ENCODE results near the gene NCBP1. TPM values are rescaled to one million over a fixed set of nuclear protein-coding genes. Genes with fewer than 3 reads are reported as not detected.
"Not testable (repeated sequence)": the region's sequence is repeated elsewhere in the genome, so short reads cannot be mapped to it uniquely, and the experiment has no call there.

Gene NCBP1, protein sequence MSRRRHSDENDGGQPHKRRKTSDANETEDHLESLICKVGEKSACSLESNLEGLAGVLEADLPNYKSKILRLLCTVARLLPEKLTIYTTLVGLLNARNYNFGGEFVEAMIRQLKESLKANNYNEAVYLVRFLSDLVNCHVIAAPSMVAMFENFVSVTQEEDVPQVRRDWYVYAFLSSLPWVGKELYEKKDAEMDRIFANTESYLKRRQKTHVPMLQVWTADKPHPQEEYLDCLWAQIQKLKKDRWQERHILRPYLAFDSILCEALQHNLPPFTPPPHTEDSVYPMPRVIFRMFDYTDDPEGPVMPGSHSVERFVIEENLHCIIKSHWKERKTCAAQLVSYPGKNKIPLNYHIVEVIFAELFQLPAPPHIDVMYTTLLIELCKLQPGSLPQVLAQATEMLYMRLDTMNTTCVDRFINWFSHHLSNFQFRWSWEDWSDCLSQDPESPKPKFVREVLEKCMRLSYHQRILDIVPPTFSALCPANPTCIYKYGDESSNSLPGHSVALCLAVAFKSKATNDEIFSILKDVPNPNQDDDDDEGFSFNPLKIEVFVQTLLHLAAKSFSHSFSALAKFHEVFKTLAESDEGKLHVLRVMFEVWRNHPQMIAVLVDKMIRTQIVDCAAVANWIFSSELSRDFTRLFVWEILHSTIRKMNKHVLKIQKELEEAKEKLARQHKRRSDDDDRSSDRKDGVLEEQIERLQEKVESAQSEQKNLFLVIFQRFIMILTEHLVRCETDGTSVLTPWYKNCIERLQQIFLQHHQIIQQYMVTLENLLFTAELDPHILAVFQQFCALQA
- 21.4 TPM for total RNA-seq
- long read RNA-seq, full-length matches to known transcripts = 56 of 64 reads
- long read RNA-seq, partial matches to known transcripts = 3 of 64 reads
- long read RNA-seq, other reads (novel, unspliced or antisense) = 5 of 64 reads

DNA sequence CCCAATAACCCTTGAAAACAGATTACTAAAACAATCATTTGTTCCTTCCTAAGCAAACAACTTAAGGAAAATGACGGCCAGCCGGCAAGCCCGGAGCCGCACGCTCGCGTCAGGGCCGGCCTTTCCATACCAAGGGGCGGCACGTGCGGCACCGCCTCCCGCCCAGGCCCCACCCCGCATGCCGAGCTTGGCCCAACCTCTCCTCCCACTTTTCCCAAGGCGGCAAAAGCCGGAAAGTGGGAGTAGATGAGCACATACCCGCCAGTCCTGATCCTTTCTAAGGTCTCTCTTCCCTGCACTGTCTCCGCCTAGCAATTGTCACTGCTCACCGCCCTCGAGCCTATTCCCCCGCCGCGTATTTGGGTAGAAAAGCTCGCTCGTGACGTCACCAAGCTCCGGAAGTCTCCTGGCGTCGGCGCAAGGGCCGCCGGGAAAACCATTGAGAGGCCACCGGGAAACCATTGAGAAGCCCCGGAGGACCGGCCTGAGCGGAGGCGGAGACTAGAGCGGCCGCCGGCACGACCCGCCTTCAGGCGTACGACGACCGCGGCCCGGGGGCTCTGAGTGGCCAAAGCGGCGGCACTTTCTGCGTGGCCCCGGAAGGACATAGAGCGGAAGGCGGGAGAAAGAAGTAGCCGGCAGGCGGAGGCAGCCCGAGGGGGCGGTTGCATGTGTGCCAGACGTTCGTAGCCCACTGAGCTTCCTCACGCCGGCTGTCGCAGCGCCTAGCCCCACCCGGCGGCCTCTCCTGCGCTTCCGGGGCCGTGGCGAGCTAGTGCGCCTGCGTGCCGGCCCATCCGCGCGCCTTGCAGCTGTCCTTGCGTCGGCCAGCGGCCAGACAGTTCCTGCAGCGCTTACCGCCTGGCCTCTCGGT lies at the start of gene NCBP1, which contains the start of gene TSTD2:
NCBP1 (plus strand) TSS at position 837 of the 874 bp plus-strand sequence. CDS start 61 bp downstream, outside the sequence.
TSTD2 (minus strand) TSS at position 384 of the 874 bp plus-strand sequence. CDS start 5,806 bp downstream, outside the sequence.
- DNase-seq (peak; percentile 99), ATAC-seq (peak; percentile 93)
- intact Hi-C loops (cut with micrococcal nuclease) = loop anchor here (10.0 kb wide), 1 partner anchor 62 kb away; the partner anchor contains the start of gene XPA

DNA sequence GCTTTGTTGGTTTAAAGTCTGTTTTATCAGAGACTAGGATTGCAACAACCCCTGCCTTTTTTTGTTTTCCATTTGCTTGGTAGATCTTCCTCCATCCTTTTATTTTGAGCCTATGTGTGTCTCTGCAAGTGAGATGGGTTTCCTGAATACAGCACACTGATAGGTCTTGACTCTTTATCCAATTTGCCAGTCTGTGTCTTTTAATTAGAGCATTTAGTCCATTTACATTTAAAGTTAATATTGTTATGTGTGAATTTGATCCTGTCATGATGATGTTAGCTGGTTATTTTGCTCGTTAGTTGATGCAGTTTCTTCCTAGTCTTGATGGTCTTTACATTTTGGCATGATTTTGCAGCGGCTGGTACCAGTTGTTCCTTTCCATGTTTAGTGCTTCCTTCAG lies 48.8 kb upstream of the NCBP1 start:
- DNase-seq; ATAC-seq; intact Hi-C loops (cut with micrococcal nuclease): not testable (repeated sequence)

DNA sequence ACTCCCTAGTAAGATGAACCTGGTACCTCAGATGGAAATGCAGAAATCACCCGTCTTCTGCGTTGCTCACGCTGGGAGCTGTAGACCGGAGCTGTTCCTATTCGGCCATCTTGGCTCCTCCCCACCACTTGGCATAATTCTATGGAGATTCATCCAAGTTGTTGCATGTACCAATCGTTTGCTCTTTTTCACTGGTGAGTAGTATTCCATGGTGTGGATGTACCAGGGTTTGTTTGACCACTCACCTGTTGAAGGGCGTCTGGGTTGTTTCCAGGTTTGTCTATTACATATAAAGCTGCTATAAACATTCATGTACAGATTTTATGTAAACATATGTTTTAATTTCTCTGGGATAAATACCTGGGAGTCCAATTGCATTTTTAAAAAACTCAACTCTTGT lies 46.7 kb upstream of the NCBP1 start:
- ATAC-seq; intact Hi-C loops (cut with micrococcal nuclease); DNase-seq: not testable (repeated sequence)

DNA sequence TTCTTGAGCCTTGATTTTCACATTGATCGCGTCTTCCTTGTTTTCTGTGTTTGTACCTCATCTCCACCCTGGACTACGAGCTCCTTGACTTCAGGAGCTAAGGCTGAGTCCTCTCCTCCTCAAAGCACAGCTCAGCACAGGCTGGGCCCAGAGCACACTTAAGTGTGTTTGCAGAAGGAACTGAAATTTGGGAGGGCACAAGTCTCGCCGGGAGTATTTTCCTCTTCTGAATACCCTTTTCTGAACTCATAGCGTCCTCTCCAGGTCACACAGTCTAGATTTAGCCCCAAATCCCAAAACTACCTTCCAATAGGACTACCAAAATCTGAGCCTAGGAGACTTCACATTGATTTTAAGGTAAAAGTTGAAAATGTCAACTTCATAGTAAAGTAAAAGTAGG lies 42.1 kb upstream of the NCBP1 start:
- DNase-seq (no peak), ATAC-seq (no peak)
- intact Hi-C loops (cut with micrococcal nuclease) = no loop called here

DNA sequence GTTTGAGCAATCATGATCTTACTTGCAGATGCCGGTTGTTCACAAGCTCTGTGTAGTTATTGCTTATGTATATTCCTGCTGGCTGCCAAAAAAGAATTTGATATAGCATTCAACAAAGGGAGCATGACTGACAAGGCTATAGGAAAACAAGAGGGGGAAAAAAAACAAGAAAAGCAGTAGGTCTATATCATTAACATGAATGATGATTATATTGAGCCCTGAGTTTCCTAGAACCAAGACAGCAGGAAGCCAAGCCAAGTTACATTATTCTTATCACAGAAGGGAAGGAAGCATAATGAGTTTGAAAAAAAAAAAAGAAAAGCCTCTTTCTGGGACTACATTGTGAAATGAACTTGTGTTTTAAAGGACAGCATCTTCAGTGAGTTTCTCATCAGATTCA lies 41.5 kb upstream of the NCBP1 start:
- no peak for DNase-seq
- intact Hi-C loops (cut with micrococcal nuclease) = no loop called here
- no peak for ATAC-seq

DNA sequence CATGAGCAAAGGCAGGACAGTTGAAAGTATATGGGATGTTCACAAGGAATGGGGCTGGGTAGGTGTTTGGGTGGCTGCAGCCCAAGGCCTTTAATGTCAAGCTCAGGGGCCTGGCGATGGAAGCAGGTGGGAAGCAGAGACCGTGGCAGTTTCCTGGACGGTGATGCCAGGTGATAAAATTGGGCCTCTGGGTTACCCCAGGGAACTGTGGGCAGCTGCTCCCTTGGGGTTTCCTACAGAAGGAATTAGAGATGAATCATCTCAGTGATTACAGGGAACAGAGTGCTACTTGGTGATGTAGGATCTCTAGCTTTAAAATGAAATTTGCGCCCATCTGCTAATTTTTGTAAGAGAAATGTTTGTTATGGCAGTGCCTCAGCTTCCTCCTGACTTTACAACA lies 39.7 kb upstream of the NCBP1 start:
- intact Hi-C loops (cut with micrococcal nuclease) = no loop called here
- ATAC-seq = no peak
- no peak for DNase-seq

DNA sequence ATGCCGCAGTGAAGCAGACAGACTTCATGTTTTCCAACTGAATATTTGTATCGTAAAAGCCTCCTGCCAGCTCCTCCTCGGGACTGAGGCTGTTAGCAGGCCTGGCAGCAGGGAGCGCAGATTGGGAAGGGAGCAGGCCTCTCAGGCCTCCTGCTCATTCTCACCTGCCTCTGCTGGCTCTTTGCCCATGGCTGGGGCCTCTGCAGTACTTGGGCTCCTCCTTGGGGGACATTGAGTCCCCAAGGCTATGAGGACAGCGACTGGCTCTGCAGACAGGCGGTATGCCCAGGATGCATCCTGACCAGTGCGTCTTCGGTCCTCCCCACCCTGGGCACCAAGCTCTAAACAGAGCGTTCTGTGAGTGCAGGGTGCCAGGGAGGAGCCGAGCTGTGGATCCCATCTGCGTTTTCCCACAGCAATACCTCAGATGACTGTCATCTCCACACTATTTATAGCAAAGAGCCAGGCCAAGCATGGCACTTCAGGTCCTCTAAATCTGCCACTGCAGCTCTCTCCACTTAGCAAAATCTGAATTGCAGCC lies 39.2 kb upstream of the NCBP1 start:
- peak; percentile 81 for DNase-seq
- intact Hi-C loops (cut with micrococcal nuclease) = no loop called here

DNA sequence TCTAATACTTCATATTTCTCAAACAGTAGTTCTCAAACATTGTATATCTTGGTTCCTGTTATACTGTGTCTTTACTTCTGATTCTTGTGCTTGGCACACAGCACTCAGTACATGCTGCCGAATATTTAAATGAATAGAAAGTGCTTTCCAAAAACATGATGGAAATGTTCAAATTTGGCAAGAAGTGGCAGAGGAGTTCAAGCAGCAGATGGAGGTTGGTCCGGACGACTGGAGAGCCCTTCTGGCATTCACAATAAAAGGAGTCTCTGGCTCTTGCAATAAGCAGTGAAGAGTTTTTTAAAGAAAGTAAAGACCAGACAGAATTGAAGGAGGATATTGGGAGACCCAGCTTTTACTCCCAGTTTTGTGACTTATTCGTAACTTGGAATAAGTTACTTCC lies 36.7 kb upstream of the NCBP1 start:
- intact Hi-C loops (cut with micrococcal nuclease) = no loop called here
- no peak for ATAC-seq
- no peak for DNase-seq

More for the DNA sequence above, 39.2 kb upstream of the NCBP1 start:
- peak; percentile 80 for ATAC-seq

DNA sequence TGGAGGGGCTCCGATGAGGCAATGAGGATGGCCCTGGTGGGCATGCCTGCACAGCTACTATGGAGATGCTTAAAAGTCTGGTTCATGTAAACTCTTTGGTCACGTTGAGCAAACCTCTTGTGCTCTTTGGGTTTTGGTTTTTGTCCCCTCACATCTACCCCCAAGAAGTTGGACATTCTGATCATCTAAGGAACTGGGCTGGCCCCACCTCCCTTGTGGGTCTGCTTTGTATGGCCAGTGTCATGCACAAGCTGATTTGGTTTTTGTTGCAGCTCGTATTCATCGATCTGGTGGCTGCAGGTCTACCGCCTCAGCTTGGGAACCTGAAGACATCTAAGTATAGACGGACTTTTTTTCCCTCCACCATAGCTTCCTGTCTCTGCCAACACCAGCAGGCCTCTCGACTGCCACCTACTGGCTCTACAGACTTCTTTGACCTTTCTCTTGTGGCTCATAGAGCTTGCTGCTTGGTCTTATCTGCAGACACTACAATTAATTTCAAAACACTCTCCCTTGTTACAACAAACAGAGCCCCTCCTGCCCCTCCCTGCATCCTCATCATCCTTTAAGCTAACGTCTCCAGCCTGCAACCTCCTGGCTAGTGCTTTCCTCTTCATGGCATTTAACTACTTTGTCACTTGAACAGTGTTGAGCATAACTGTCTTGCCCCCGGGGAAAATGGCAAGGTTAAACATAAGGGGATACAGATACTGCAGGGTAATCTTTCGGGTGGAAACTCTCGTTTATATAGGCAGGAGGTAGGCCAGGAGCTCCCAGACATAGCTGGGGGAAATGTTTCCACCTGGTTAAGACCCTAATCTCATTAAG lies 34.9 kb upstream of the NCBP1 start:
- DNase-seq (peak; percentile 69), ATAC-seq (peak; percentile 60)
- intact Hi-C loops (cut with micrococcal nuclease) = no loop called here

DNA sequence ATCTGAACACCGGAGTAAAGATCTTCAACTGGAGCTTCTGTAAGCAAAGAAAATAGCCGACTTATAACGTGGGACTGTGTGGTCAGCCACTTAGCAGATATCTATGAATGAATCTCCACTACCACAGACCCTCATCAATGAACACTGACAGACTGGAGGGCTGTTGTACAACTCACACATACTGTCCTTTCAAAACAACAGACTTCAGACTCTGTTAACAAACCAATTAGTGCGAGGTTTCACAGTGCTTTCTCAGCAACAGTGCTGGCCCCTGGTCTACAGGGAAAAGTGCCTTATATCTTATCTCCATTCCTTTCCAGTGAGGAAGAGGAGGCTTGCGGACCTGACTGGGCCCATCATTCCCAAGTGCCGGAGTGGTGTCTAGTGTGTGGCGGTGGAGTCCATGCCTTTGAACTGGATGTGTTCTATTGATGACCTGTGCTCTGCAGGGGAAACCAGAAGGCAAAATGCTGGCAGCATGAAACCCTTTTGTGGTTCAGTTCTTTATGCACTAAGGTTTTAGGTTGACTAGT lies 34.2 kb upstream of the NCBP1 start:
- ATAC-seq (no peak), DNase-seq (no peak)
- intact Hi-C loops (cut with micrococcal nuclease) = no loop called here

DNA sequence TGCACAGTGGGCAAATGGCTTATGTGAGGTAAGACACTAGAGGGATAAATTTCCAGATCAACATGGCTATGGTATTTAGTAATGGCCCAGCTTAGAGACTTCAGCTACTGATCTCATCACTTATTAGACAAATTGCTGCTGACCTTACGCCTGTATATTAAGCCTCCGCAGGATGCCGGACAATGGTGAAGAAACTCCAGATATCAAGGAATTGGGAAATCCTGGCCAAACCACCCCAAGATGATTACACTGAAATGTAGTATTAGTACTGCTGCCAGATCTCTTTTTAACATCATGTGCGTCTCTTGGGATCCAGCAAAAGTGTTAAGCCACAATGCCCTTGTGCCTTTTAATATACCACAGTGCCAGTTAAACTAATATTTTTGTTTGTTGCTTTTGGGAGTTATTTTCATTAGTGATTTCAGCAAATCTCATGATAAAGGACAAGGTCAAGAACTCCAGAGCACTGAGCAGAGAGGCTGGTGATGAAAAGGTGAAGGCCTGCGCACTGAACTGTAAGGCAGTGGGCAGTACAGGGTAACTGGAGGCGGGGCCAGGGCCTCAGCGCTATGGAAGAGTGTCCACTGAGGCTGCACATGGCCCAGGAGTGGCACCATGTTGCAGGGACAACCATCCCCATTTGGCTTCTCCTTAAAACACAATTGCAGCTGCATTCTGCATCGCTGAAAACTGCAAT lies 32.9 kb upstream of the NCBP1 start:
- intact Hi-C loops (cut with micrococcal nuclease) = loop anchor here (5.0 kb wide), 1 partner anchor 128 kb away; no protein-coding TSS in a partner anchor
- no peak for ATAC-seq
- no peak for DNase-seq

DNA sequence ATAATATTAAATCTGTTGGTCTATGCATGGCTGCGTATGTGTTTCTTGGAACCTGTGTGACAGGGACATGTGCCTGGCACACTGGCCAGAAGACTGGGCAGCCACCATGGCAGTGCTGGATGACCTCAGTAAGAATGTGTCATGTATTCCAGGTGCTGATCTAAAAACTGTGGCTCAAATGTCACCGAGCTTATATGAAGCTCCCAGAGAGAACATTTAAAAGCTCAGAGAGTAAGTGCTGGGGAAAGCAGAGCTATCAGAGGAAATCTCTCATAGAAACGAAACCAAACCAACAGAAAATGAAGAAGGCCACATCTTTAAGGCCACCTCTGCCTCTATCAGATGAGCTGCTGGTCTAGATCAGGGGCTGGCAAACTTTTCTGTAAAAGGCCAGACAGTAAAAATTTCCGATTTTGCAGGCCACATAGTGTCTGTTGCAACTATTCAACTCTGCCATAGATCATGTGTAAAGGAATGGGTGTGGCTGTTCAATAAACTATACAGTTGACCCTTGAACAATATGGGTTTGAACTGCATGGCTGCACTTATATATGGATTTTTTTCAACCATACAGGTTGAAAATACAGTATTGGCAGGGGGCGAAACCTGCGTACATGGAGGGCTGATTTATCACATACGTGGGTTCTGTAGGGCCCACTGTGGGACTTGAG lies 32.3 kb upstream of the NCBP1 start:
- DNase-seq (peak; percentile 46), ATAC-seq (peak; percentile 39)
- intact Hi-C loops (cut with micrococcal nuclease) = loop anchor here (5.0 kb wide), 1 partner anchor 129 kb away; no protein-coding TSS in a partner anchor

DNA sequence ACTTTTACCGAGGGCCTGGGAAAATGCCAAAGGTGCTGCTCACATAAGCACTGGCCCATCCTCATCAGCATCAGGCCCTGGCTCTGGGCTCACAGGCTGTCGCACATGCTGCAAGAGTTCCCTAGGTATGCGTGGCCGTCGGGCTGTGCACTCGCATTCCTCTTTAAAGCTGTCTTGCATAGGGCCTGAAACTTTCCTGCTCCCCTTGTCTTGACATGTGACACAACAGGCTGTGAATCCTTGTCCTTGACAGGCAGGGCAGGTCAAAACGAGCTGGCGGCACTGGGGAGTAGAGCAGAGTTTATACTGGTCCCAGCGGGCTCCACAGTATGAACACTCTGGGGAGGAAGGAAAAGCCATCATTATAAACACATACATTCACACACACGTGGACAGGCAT lies 31.2 kb upstream of the NCBP1 start:
- intact Hi-C loops (cut with micrococcal nuclease) = loop anchor here (5.0 kb wide), 1 partner anchor 130 kb away; no protein-coding TSS in a partner anchor
- peak; percentile 55 for ATAC-seq
- DNase-seq = peak; percentile 49

DNA sequence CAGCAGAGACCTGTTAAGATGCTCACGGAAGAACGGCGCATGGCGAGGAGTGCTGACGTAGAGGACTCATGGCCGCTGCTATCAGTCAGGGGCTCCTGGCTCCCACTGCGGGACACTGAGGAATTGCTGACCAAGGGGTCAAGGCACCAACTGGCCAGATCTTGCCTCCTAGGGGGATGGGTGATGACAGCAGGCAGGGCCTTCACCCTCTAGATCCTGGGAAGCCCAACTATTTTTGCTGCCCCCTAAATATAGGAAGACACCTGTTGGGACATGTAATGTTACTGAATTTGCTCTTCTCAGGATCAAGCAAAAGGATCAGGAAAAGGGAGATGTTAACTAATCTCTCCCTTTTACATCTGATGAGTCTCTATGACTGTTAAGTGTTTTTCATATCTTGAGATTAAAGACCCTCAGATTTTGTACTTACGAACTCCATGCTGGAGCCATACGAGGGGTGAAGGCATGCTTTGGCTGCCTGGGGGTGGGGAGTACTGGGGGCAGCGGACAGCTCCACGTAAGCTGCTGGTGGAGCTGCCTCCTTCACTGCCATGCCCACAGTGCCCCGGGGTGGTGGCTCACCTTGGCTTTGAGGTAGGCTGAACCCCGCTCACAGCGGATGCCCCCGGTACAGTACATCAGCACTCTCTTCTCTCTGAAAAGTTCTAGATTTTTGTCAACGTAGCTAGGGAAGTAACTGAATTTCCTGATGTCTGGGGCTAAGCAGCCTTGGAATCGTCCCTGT lies 28.5 kb upstream of the NCBP1 start:
- ATAC-seq = no peak
- no peak for DNase-seq
- intact Hi-C loops (cut with micrococcal nuclease) = loop anchor here (5.0 kb wide), 1 partner anchor 133 kb away; no protein-coding TSS in a partner anchor

DNA sequence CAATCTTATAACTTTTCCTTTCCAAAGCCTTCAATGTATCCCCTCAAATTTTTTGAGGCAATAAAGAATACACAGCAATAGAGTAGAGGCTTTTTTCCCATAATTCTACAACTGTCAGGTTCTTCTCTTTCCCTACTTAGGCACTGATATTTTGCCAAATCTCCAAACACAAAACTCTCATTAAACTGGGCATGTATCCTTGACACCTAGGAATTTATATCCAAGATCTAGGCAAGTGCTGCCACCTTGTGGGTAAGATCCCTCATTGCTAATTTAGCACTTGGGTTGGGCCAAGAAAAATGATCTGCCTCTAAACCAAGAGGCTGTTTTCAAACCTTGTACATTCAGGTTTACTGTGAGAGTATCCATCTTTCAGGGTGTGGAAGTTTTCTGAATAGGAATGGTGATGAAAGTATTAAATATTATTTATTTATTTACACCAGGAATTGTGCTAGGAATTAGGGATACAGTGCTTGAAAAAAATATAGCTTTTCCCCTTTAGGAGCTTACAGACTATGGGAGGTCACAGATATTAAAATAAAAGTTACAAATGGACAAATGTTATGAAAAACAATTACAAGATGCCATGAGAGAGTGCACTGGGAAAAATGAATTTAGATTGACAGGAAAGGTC lies 18.1 kb upstream of the NCBP1 start:
- ATAC-seq = peak; percentile 75
- no peak for DNase-seq
- intact Hi-C loops (cut with micrococcal nuclease) = loop anchor here (5.0 kb wide), 1 partner anchor 148 kb away; no protein-coding TSS in a partner anchor

All from left ventricle myocardium superior (tissue), 1 donor.